ENCODE measurements around the gene ADAM22. TPM values are rescaled to one million over a fixed set of nuclear protein-coding genes. Genes with fewer than 3 reads are reported as not detected.

Gene ADAM22
- total RNA-seq, 4 donors from 2014 or later = 0.53 to 2.7 (median 1.5) TPM

DNA sequence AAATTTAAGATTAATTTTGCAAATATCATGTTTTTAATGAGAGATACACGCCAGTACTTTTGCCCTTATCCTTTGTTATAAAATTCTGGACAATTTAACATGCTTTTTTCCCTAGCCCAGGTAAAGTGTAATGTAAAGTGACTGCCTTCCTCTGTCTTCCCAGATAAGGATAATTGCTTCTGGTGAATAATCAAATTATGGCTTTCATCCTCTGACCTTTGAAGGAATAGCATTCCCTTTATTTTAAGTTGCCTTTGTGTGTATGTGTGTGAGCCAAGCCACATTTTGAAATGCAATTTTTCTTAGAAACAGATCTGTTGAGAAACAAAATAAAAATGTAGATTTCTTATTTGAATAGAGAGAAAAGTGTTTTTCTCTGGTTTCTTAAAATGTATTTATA lies 107.5 kb downstream of the ADAM22 start:
- H3K9me3 ChIP-seq = no peaks in the 10 kb centered on the region
- H3K27ac ChIP-seq = no peak overlapping the region
- no peaks in the 10 kb centered on the region for H3K27me3 ChIP-seq
- no peak overlapping the region for H3K4me3 ChIP-seq
- no peak for TF ChIP-seq POLR2AphosphoS5 (IDR thresholded peaks at IDR 0.05)
- TF ChIP-seq EP300 (IDR thresholded peaks at IDR 0.05) = no peak
- no peak for TF ChIP-seq CTCF (IDR thresholded peaks at IDR 0.05)
- no peak for TF ChIP-seq POLR2A (IDR thresholded peaks at IDR 0.05)
- H3K4me1 ChIP-seq = no peaks in the 10 kb centered on the region
- no peaks in the 10 kb centered on the region for H3K36me3 ChIP-seq
- no peak for DNase-seq (ENCODE audit: low spot score in 2 of 2)
- WGBS = 91% methylated on average over 1 of the region's 1 CpG

- H3K27me3 ChIP-seq = no peaks in the 10 kb centered on the region
- no peak for DNase-seq (ENCODE audit: low spot score in 2 of 2)
- H3K4me3 ChIP-seq = no peak overlapping the region
- TF ChIP-seq EP300 (IDR thresholded peaks at IDR 0.05) = no peak
- H3K27ac ChIP-seq = no peak overlapping the region
- H3K36me3 ChIP-seq = no peaks in the 10 kb centered on the region
- H3K9me3 ChIP-seq = no peaks in the 10 kb centered on the region
- no peaks in the 10 kb centered on the region for H3K4me1 ChIP-seq
Measured at GRCh38 chr7:88042157-88042556, 108.1 kb downstream of the ADAM22 start.

DNA sequence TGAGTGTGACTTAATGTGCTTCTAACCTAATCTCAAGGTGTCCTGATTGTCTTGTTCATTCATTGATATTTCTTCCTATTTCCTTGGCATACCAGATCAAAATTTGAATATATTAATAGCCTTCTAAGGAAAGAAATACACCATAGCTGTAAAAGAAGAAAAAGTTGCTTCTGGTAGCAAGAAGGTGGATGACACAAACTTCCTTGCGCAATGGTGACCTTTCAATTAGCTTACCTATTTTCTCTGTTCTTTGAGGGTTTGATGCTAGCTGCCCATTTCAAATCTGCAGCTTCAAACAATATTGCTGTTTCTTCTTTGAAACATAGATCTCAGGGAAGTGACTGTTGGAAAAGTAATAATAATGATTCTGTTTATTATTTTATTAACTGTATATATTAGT lies 108.8 kb downstream of the ADAM22 start:
- no peak for TF ChIP-seq CTCF (IDR thresholded peaks at IDR 0.05)
- no peak for TF ChIP-seq POLR2A (IDR thresholded peaks at IDR 0.05)
- no peak for TF ChIP-seq POLR2AphosphoS5 (IDR thresholded peaks at IDR 0.05)
- no peak for TF ChIP-seq EP300 (IDR thresholded peaks at IDR 0.05)
- no peaks in the 10 kb centered on the region for H3K4me1 ChIP-seq
- H3K36me3 ChIP-seq = no peaks in the 10 kb centered on the region
- no peak overlapping the region for H3K4me3 ChIP-seq
- WGBS = 100% methylated on average over 1 of the region's 1 CpG
- H3K9me3 ChIP-seq = no peaks in the 10 kb centered on the region
- H3K27me3 ChIP-seq = no peaks in the 10 kb centered on the region
- no peak for DNase-seq (ENCODE audit: low spot score in 2 of 2)
- no peak overlapping the region for H3K27ac ChIP-seq

- Histone ChIP-seq H3K36me3 (no peaks in the 10 kb centered on the region), H3K27ac (no peak overlapping the region), H3K9me3 (no peaks in the 10 kb centered on the region), H3K4me1 (no peaks in the 10 kb centered on the region), H3K27me3 (no peaks in the 10 kb centered on the region), H3K4me3 (no peak overlapping the region)
- no peak for TF ChIP-seq POLR2A (IDR thresholded peaks at IDR 0.05)
- TF ChIP-seq POLR2AphosphoS5 (IDR thresholded peaks at IDR 0.05) = no peak
- TF ChIP-seq CTCF (IDR thresholded peaks at IDR 0.05) = no peak
- no peak for TF ChIP-seq EP300 (IDR thresholded peaks at IDR 0.05)
- DNase-seq (ENCODE audit: low spot score in 2 of 2) = no peak
- 95% methylated on average over 2 of the region's 2 CpGs for WGBS
Measured at GRCh38 chr7:88044069-88044468, 110.0 kb downstream of the ADAM22 start.

DNA sequence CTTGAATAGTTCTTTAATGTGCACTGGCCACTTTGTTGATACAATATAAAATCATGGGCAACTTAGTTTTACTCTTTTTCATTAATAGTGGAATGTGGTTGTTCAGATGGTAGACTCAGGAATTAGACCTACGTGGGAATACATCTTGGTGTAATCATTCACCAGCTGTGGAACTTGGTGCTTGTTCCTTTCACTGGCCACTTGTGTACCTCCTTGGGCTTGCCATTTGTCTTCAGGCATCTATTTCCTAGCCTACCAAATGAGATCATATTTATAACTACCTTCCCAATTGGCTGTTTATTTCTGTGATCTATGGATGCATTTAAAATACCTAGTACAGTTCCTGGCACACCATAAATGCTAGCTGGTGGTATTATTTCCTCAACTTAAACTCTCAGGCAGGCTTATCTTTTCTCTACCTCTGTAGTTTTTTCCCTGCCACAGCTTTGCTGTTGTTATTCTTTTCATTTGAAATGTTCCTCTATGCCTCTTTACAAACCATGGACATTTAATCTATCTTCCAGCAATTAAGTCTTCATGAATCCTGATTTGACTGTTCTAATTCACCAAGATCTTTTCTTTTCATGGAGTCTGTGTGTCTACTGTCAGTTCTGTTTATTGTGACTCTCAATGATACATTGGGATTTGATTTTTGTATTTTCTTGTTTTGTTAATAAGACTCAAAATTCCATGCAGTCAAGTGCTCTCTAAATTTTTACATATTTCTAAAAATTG lies 113.0 kb downstream of the ADAM22 start:
- no peaks in the 10 kb centered on the region for H3K27me3 ChIP-seq
- no peaks in the 10 kb centered on the region for H3K36me3 ChIP-seq
- no peak for DNase-seq (ENCODE audit: low spot score in 2 of 2)
- WGBS = 80% methylated on average over 1 of the region's 1 CpG
- no peak overlapping the region for H3K4me3 ChIP-seq
- no peaks in the 10 kb centered on the region for H3K9me3 ChIP-seq
- no peak for TF ChIP-seq POLR2AphosphoS5 (IDR thresholded peaks at IDR 0.05)
- TF ChIP-seq POLR2A (IDR thresholded peaks at IDR 0.05) = no peak
- TF ChIP-seq EP300 (IDR thresholded peaks at IDR 0.05) = no peak
- H3K4me1 ChIP-seq = no peaks in the 10 kb centered on the region
- H3K27ac ChIP-seq = no peak overlapping the region

- WGBS = 69% methylated on average over 1 of the region's 1 CpG
- no peak overlapping the region for H3K4me3 ChIP-seq
- no peaks in the 10 kb centered on the region for H3K9me3 ChIP-seq
- no peaks in the 10 kb centered on the region for H3K36me3 ChIP-seq
- TF ChIP-seq EP300 (IDR thresholded peaks at IDR 0.05) = no peak
- H3K27ac ChIP-seq = no peak overlapping the region
- no peaks in the 10 kb centered on the region for H3K27me3 ChIP-seq
- no peak for DNase-seq (ENCODE audit: low spot score in 2 of 2)
- H3K4me1 ChIP-seq = no peaks in the 10 kb centered on the region
Measured at GRCh38 chr7:88057655-88058054, 123.6 kb downstream of the ADAM22 start.

DNA sequence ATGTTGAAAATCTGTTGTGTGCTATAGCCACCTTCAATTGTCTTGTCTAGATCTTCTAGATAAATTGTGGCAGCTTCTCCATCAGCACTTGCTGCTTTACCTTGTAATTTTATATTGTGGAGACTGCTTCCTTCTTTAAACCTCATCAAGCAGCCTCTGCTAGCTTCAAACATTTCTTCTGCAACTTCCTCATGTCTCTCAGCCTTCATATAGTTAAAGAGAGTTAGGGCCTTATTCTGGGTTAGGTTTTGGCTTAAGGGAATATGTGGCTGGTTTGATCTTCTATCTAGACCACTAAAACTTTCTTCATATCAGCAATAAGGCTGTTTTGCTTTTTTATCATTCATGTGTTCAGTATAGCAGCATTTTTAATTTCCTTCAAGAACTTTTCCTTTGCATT lies 128.2 kb downstream of the ADAM22 start:
- TF ChIP-seq EP300 (IDR thresholded peaks at IDR 0.05) (no peak), POLR2AphosphoS5 (IDR thresholded peaks at IDR 0.05) (no peak), CTCF (IDR thresholded peaks at IDR 0.05) (no peak), POLR2A (IDR thresholded peaks at IDR 0.05) (no peak)
- Histone ChIP-seq H3K4me3 (no peak overlapping the region), H3K9me3 (no peaks in the 10 kb centered on the region), H3K27me3 (no peaks in the 10 kb centered on the region), H3K4me1 (no peaks in the 10 kb centered on the region), H3K36me3 (no peaks in the 10 kb centered on the region), H3K27ac (no peak overlapping the region)
- DNase-seq (ENCODE audit: low spot score in 2 of 2) = no peak
